Measurements from ENCODE around the gene ZMIZ2. TPM values are rescaled to one million over a fixed set of nuclear protein-coding genes. Genes with fewer than 3 reads are reported as not detected.

The ZMIZ2 gene
- total and polyA plus RNA-seq, 2 of the 8 experiments (the other 6 are each of a cell fraction or from before 2014, with no cell fraction given), result 24.4 to 66.4 TPM

DNA sequence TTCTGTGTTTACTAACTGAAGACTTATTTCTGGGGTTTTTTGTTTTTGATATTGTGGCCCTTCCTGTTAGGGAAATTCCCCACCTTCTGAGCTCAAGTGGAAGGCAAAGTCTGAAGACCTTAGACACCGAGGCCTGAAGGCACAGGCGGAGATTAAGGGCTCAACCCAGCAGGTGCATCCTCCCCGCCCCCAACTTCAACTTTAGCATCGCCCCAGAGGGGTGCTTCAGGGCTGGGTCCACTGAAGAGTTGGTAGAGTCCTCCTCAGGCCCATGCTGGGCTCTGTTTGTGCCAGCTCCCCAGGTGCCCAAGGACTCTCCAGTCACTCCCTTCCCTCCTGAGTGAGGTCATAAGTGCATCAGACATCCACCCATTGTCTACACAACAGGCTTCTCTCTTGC is 38.4 kb downstream of the ZMIZ2 start (continued):
- TF ChIP-seq CHD7 (IDR thresholded peaks at IDR 0.05; ENCODE audit: insufficient replicate concordance, low read length) (no peak), JUND (IDR thresholded peaks at IDR 0.05; ENCODE audit: low read length) (no peak), ASH2L (IDR thresholded peaks at IDR 0.05; ENCODE audit: low read length) (no peak), KDM1A (IDR thresholded peaks at IDR 0.05; ENCODE audit: borderline replicate concordance, low read length) (no peak), KDM5A (IDR thresholded peaks at IDR 0.05; ENCODE audit: low read length) (no peak), NRF1 (IDR thresholded peaks at IDR 0.05; ENCODE audit: low read depth, low read length) (no peak), TCF12 (IDR thresholded peaks at IDR 0.05; ENCODE audit: low read depth, low read length) (no peak), RNF2 (IDR thresholded peaks at IDR 0.05; ENCODE audit: borderline replicate concordance, low read depth, low read length, missing control alignments, poor library complexity, severe bottlenecking) (no peak), TBP (IDR thresholded peaks at IDR 0.05; ENCODE audit: low read depth, low read length) (no peak)

All from H1 (cell line).